OCI-LY1 (cell line): ENCODE data around the gene HDAC2.
A peak's percentile ranks its signal among the peaks of the same experiment; 100 is the strongest.

ENCODE experiments used
- H2AFZ ChIP-seq: fragments of 200-600 bp; sonication (generic), shearing (Covaris generic); 2 replicates; pipeline ENCODE4 v1.6.0; 2014; ENCODE audit warnings: antibody characterized with exemption, mild to moderate bottlenecking, low read length
- H3F3A ChIP-seq: fragments of 200-600 bp; sonication (generic), shearing (Covaris generic); 2 replicates; pipeline ENCODE4 v1.6.0; 2014; ENCODE audit warnings: mild to moderate bottlenecking, antibody characterized with exemption, low read length, moderate library complexity; ENCODE audit not compliant: insufficient read depth
- H3K27ac ChIP-seq: fragments of 200-600 bp; sonication (generic); 2 replicates; pipeline ENCODE4 v1.5.1; 2014; ENCODE audit warnings: low read length, mixed run types, mild to moderate bottlenecking, low read depth; ENCODE audit not compliant: poor library complexity, severe bottlenecking
- H3K27me3 ChIP-seq: fragments of 200-600 bp; sonication (generic); 2 replicates; pipeline ENCODE4 v1.6.0; 2014; ENCODE audit warnings: antibody characterized with exemption, mild to moderate bottlenecking, low read length, moderate library complexity; ENCODE audit not compliant: insufficient read depth
- H3K36me3 ChIP-seq: fragments of 200-600 bp; sonication (generic); 2 replicates; pipeline ENCODE4 v1.6.1; 2014; ENCODE audit warnings: mild to moderate bottlenecking, antibody characterized with exemption, low read length, moderate library complexity, mixed read lengths; ENCODE audit not compliant: insufficient read depth
- H3K4me1 ChIP-seq: fragments of 200-600 bp; sonication (generic); 2 replicates; pipeline ENCODE4 v1.5.1; 2014; ENCODE audit warnings: mild to moderate bottlenecking, low read length, moderate library complexity; ENCODE audit not compliant: insufficient read depth, severe bottlenecking
- H3K4me2 ChIP-seq: fragments of 200-600 bp; sonication (generic), shearing (Covaris generic); 2 replicates; pipeline ENCODE4 v1.6.1; 2014; ENCODE audit warnings: low read length
- H3K4me3 ChIP-seq: fragments of 200-600 bp; sonication (generic); 2 replicates; pipeline ENCODE4 v1.5.1; 2014; ENCODE audit warnings: low read length, low read depth, mild to moderate bottlenecking, mixed read lengths; ENCODE audit not compliant: poor library complexity, severe bottlenecking
- H3K79me2 ChIP-seq: fragments of 200-600 bp; shearing (Covaris generic); 2 replicates; pipeline ENCODE4 v1.6.1; 2016; ENCODE audit warnings: mixed run types, low read length, mixed read lengths; ENCODE audit not compliant: insufficient read depth
- H3K9ac ChIP-seq: fragments of 200-600 bp; sonication (generic), shearing (Covaris generic); 2 replicates; pipeline ENCODE4 v1.6.1; 2014; ENCODE audit warnings: mild to moderate bottlenecking, low read length, mixed read lengths
- H3K9me2 ChIP-seq: fragments of 200-600 bp; sonication (generic), shearing (Covaris generic); 2 replicates; pipeline ENCODE4 v1.6.1; 2014; ENCODE audit warnings: low read depth, mild to moderate bottlenecking, low read length, mixed read lengths
- H3K9me3 ChIP-seq: fragments of 200-600 bp; shearing (Covaris generic); 2 replicates; pipeline ENCODE4 v1.6.1; 2014; ENCODE audit warnings: low read length, mixed read lengths
- H4K20me1 ChIP-seq: fragments of 200-600 bp; sonication (generic), shearing (Covaris generic); 2 replicates; pipeline ENCODE4 v1.6.0; 2016; ENCODE audit warnings: mild to moderate bottlenecking, low read length; ENCODE audit not compliant: insufficient read depth
- CTCF ChIP-seq: fragments of 200-600 bp; sonication (generic), shearing (Covaris generic); IDR thresholded peaks from 2 replicates; pipeline ENCODE4 v1.5.1; 2017; ENCODE audit warnings: mild to moderate bottlenecking, antibody characterized with exemption, low read length, moderate library complexity, mixed read lengths
- EZH2 ChIP-seq: fragments of 200-600 bp; sonication (generic), shearing (Covaris generic); IDR thresholded peaks from 2 replicates; pipeline ENCODE4 v1.8.0; 2017; ENCODE audit warnings: borderline replicate concordance, mixed run types, mild to moderate bottlenecking, antibody characterized with exemption, low read length, moderate library complexity, mixed read lengths

Gene HDAC2

GRCh38 chr6:113924312-113924723 lies 46.6 kb downstream of the HDAC2 start:
- Histone ChIP-seq H4K20me1 (no peaks in the 10 kb centered on the region), H3K27me3 (no peaks in the 10 kb centered on the region), H3K9ac (no peak overlapping the region), H3K9me2 (no peaks in the 10 kb centered on the region), H3K4me3 (no peak overlapping the region), H3K4me2 (no peak overlapping the region), H3F3A (no peaks in the 10 kb centered on the region), H2AFZ (no peak overlapping the region), H3K79me2 (no peaks in the 10 kb centered on the region), H3K27ac (no peak overlapping the region), H3K36me3 (no peaks in the 10 kb centered on the region), H3K9me3 (no peaks in the 10 kb centered on the region), H3K4me1 (peaks cover 8% of the 10 kb centered on the region)
- no peak for TF ChIP-seq CTCF
- no peak for TF ChIP-seq EZH2

DNA sequence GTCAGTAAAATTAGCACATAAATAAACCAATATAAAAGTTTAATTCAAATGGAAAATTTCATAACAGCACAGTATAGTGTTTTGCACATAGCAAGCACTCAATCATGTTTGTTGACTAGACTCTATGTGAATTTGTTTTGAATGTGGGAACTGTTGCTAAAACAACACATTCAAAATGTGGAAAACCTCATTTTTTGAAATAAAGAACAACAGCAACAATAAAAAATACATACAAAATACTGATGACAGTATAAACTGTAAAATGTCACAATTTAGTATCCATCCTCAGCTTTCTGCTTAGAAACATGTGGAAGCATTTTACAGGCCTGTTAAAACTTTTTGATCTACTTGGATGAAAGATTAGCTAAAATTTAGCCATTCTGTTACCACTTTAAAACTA lies 47.4 kb downstream of the HDAC2 start:
- Histone ChIP-seq H4K20me1 (no peaks in the 10 kb centered on the region), H3K79me2 (no peaks in the 10 kb centered on the region), H3K9ac (no peak overlapping the region), H3F3A (no peaks in the 10 kb centered on the region), H3K27ac (no peak overlapping the region), H3K36me3 (no peaks in the 10 kb centered on the region), H3K9me2 (no peaks in the 10 kb centered on the region), H3K4me1 (peaks cover 8% of the 10 kb centered on the region), H3K9me3 (no peaks in the 10 kb centered on the region), H3K27me3 (no peaks in the 10 kb centered on the region), H3K4me3 (no peak overlapping the region), H2AFZ (no peak overlapping the region), H3K4me2 (no peak overlapping the region)
- TF ChIP-seq EZH2 (no peak), CTCF (no peak)

GRCh38 chr6:113921299-113921904 lies 49.5 kb downstream of the HDAC2 start:
- Histone ChIP-seq H3K9ac (no peak overlapping the region), H3K4me2 (no peak overlapping the region), H3K9me2 (no peaks in the 10 kb centered on the region), H2AFZ (peak overlapping the region; percentile 42; the same call in 1 of the 2 replicates), H3K4me3 (no peak overlapping the region), H3F3A (no peaks in the 10 kb centered on the region), H3K36me3 (no peaks in the 10 kb centered on the region), H3K27me3 (no peaks in the 10 kb centered on the region), H3K9me3 (no peaks in the 10 kb centered on the region), H3K79me2 (no peaks in the 10 kb centered on the region), H3K4me1 (peaks cover 8% of the 10 kb centered on the region), H4K20me1 (no peaks in the 10 kb centered on the region), H3K27ac (no peak overlapping the region)
- TF ChIP-seq EZH2 = no peak
- TF ChIP-seq CTCF = no peak
